T-helper 2 cell treated with Interferon-gamma antibody and Interleukin-4, amounts not matched to agents 5 μg/mL and 100 μg/mL, for 36 hours (primary cell): Measurements from ENCODE around the gene GPR149.

ENCODE experiments used
- DNase-seq: peaks from one replicate; pipeline ENCODE4 v3.0.0; 2021; ENCODE audit warnings: low spot score
- H3K27ac Mint-ChIP-seq: one replicate; pipeline ENCODE4 v1.8.0; 2021; ENCODE audit warnings: mild to moderate bottlenecking, mixed read lengths
- H3K27me3 Mint-ChIP-seq: one replicate; pipeline ENCODE4 v1.8.0; 2021; ENCODE audit warnings: low read depth, mixed read lengths
- H3K36me3 Mint-ChIP-seq: one replicate; pipeline ENCODE4 v1.8.0; 2021; ENCODE audit warnings: low read depth, mixed read lengths
- H3K4me1 Mint-ChIP-seq: one replicate; pipeline ENCODE4 v1.8.0; 2021; ENCODE audit warnings: low read depth, mixed read lengths
- H3K4me3 Mint-ChIP-seq: one replicate; pipeline ENCODE4 v1.8.0; 2022; ENCODE audit warnings: mild to moderate bottlenecking, moderate library complexity, mixed read lengths
- H3K9me3 Mint-ChIP-seq: one replicate; pipeline ENCODE4 v1.8.0; 2021; ENCODE audit warnings: mixed read lengths

The GPR149 gene

GRCh38 chr3:154384479-154384878, 45.5 kb downstream of the GPR149 start:
- Mint-ChIP-seq H3K4me3 (no peak overlapping the region), H3K36me3 (no peaks in the 10 kb centered on the region), H3K4me1 (no peaks in the 10 kb centered on the region), H3K9me3 (no peaks in the 10 kb centered on the region), H3K27me3 (no peaks in the 10 kb centered on the region), H3K27ac (no peak overlapping the region)
- no peak for DNase-seq

- Mint-ChIP-seq H3K4me3 (no peak overlapping the region), H3K27ac (no peak overlapping the region), H3K27me3 (no peaks in the 10 kb centered on the region), H3K36me3 (no peaks in the 10 kb centered on the region), H3K4me1 (no peaks in the 10 kb centered on the region), H3K9me3 (no peaks in the 10 kb centered on the region)
- no peak for DNase-seq
Measured at GRCh38 chr3:154378311-154378710, 51.7 kb downstream of the GPR149 start.

GRCh38 chr3:154367221-154367620, 62.8 kb downstream of the GPR149 start:
- no peak overlapping the region for H3K4me3 Mint-ChIP-seq

GRCh38 chr3:154364849-154365248, 65.1 kb downstream of the GPR149 start:
- Mint-ChIP-seq H3K4me3 (no peak overlapping the region), H3K4me1 (no peaks in the 10 kb centered on the region), H3K27ac (no peak overlapping the region), H3K9me3 (no peaks in the 10 kb centered on the region), H3K27me3 (no peaks in the 10 kb centered on the region), H3K36me3 (no peaks in the 10 kb centered on the region)
- no peak for DNase-seq

More at GRCh38 chr3:154367221-154367620, 62.8 kb downstream of the GPR149 start:
- DNase-seq: no peak
- no peak overlapping the region for H3K27ac Mint-ChIP-seq
- H3K27me3 Mint-ChIP-seq: no peaks in the 10 kb centered on the region
- H3K36me3 Mint-ChIP-seq: no peaks in the 10 kb centered on the region
- H3K9me3 Mint-ChIP-seq: no peaks in the 10 kb centered on the region
- no peaks in the 10 kb centered on the region for H3K4me1 Mint-ChIP-seq

DNA sequence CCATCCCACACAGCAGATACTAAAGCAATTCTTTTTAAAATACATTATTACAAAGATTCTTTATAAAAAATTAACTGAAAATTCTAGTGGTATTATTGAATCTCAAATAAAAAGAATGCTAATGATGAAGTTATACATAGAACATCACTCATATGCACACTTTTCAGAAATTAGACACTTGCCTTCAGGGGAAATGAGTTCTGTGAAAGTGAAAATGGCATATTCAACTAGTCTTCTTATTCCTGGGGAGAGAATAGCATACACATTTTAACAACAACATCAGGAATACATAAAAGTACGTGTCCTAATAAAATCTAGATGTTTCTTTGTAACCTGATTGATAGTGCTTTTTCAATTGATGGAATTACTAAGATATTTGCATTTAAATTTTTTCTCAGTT, 68.9 kb downstream of the GPR149 start:
- no peaks in the 10 kb centered on the region for H3K27me3 Mint-ChIP-seq
- no peaks in the 10 kb centered on the region for H3K4me1 Mint-ChIP-seq

DNA sequence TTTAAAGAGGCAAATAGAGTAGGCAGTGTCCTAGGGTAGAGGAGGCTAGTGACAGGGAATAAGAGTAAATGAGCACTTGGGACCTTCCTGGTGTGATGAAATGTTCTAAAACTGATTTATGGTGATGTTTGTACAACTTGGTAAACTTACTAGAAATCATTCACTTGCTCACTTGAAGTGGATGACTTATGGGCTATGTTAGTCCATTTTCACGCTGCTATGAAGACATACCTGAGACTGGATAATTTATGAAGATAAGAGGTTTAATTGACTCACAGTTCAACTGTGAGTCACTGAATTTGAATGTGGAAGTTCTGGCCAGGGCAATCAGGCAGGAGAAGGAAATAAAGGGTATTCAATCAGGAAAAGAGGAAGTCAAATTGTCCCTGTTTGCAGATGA, 74.0 kb downstream of the GPR149 start:
- no peaks in the 10 kb centered on the region for H3K27me3 Mint-ChIP-seq
- H3K4me1 Mint-ChIP-seq: no peaks in the 10 kb centered on the region
- H3K27ac Mint-ChIP-seq: no peak overlapping the region
- H3K9me3 Mint-ChIP-seq: no peaks in the 10 kb centered on the region
- H3K36me3 Mint-ChIP-seq: no peaks in the 10 kb centered on the region
- DNase-seq: no peak
- no peak overlapping the region for H3K4me3 Mint-ChIP-seq

More for the DNA sequence above, 68.9 kb downstream of the GPR149 start:
- DNase-seq: no peak
- no peaks in the 10 kb centered on the region for H3K36me3 Mint-ChIP-seq
- no peak overlapping the region for H3K27ac Mint-ChIP-seq
- no peak overlapping the region for H3K4me3 Mint-ChIP-seq
- no peaks in the 10 kb centered on the region for H3K9me3 Mint-ChIP-seq

- Mint-ChIP-seq H3K36me3 (no peaks in the 10 kb centered on the region), H3K27me3 (peaks cover 15% of the 10 kb centered on the region), H3K4me1 (no peaks in the 10 kb centered on the region), H3K27ac (no peak overlapping the region), H3K4me3 (no peak overlapping the region), H3K9me3 (no peaks in the 10 kb centered on the region)
- no peak for DNase-seq
Measured at GRCh38 chr3:154349223-154349622, 80.8 kb downstream of the GPR149 start.

GRCh38 chr3:154345422-154346122, 84.4 kb downstream of the GPR149 start:
- Mint-ChIP-seq H3K4me1 (no peaks in the 10 kb centered on the region), H3K27me3 (peaks cover 14% of the 10 kb centered on the region), H3K4me3 (no peak overlapping the region), H3K27ac (no peak overlapping the region), H3K36me3 (no peaks in the 10 kb centered on the region), H3K9me3 (no peaks in the 10 kb centered on the region)
- DNase-seq: no peak

- H3K36me3 Mint-ChIP-seq: no peaks in the 10 kb centered on the region
- peaks cover 9% of the 10 kb centered on the region for H3K27me3 Mint-ChIP-seq
- H3K27ac Mint-ChIP-seq: no peak overlapping the region
- H3K9me3 Mint-ChIP-seq: no peaks in the 10 kb centered on the region
- no peaks in the 10 kb centered on the region for H3K4me1 Mint-ChIP-seq
- no peak for DNase-seq
- no peak overlapping the region for H3K4me3 Mint-ChIP-seq
Measured at GRCh38 chr3:154338570-154338969, 91.4 kb downstream of the GPR149 start.

DNA sequence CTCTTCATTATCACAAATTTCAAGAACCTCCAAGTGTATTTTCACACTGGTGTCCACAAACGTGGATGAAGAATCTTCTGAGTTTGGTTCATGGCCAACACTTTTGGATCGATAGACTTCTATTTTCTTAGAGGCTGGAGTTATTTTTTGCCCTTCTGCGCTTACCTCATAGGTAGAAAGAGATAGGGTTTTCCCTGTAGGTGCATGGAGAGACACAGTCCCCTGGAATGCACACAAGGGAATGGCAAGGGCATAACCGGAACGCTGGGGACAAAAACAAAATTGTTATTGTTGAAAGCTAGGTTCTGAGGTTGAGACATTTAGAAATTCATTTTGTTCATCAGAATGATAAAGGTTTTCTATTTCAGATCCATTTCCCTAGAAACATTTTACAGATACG, 92.0 kb downstream of the GPR149 start:
- H3K4me3 Mint-ChIP-seq: no peak overlapping the region
- no peak overlapping the region for H3K27ac Mint-ChIP-seq

GRCh38 chr3:154334973-154335420, 95.0 kb downstream of the GPR149 start:
- Mint-ChIP-seq H3K4me1 (no peaks in the 10 kb centered on the region), H3K4me3 (no peak overlapping the region), H3K36me3 (no peaks in the 10 kb centered on the region), H3K9me3 (no peaks in the 10 kb centered on the region), H3K27me3 (peaks cover 23% of the 10 kb centered on the region), H3K27ac (no peak overlapping the region)
- DNase-seq: no peak

More for the DNA sequence above, 92.0 kb downstream of the GPR149 start:
- Mint-ChIP-seq H3K4me1 (no peaks in the 10 kb centered on the region), H3K9me3 (no peaks in the 10 kb centered on the region), H3K36me3 (no peaks in the 10 kb centered on the region), H3K27me3 (peaks cover 15% of the 10 kb centered on the region)
- DNase-seq: no peak

DNA sequence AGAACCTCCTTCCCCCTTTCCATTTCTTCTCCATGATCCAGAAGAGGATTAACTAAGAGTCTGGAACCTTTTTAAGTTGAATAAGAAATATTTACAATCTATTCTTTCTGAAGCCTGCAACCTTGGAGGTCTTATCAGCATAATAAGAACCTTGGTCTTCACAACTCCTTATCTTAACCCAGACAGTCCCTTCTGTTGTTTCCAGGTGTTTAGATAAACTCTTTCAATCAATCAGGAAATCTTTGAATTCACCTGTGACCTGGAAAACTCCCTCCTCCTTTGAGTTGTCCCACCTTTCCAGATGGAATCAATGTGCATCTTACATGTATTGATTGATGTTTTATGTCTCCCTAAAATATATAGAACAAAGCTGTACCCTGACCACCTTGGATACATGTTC, 102.1 kb downstream of the GPR149 start:
- peaks cover 2% of the 10 kb centered on the region for H3K36me3 Mint-ChIP-seq
- H3K27ac Mint-ChIP-seq: no peak overlapping the region
- no peaks in the 10 kb centered on the region for H3K9me3 Mint-ChIP-seq
- no peak overlapping the region for H3K4me3 Mint-ChIP-seq
- no peak for DNase-seq
- peaks cover 13% of the 10 kb centered on the region for H3K4me1 Mint-ChIP-seq
- H3K27me3 Mint-ChIP-seq: peaks cover 16% of the 10 kb centered on the region

DNA sequence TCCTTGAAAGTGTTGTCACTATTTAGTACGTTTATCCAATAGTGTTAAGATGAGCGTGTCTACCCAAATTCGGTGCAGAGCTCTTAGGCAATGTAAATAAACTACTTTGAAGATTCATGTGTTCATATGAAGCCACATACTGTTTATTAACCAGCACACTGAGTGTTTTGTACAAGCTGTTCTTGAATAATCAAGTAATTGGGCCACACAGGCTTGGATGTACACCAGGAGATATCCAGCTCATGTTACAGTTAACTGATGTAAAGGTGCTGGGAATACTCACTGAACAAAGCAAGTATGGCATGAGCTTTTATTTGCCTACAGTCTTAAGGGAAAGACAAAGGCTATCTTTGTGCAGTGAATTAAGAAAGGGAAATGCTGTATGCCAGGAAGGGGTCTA, 105.1 kb downstream of the GPR149 start:
- no peak for DNase-seq
- Mint-ChIP-seq H3K36me3 (peaks cover 13% of the 10 kb centered on the region), H3K27me3 (peaks cover 5% of the 10 kb centered on the region), H3K4me3 (peak overlapping the region; percentile 95), H3K9me3 (no peaks in the 10 kb centered on the region), H3K4me1 (peaks cover 25% of the 10 kb centered on the region), H3K27ac (peak overlapping the region; percentile 98)

- no peaks in the 10 kb centered on the region for H3K9me3 Mint-ChIP-seq
- H3K4me3 Mint-ChIP-seq: peak within 1 kb of the TSS; percentile 95
- H3K4me1 Mint-ChIP-seq: peaks cover 25% of the 10 kb centered on the region
- DNase-seq: peak; percentile 85
- H3K36me3 Mint-ChIP-seq: peaks cover 13% of the 10 kb centered on the region
- no peaks in the 10 kb centered on the region for H3K27me3 Mint-ChIP-seq
- peak within 1 kb of the TSS; percentile 98 for H3K27ac Mint-ChIP-seq
Measured at GRCh38 chr3:154323891-154324738, 105.9 kb downstream of the GPR149 start, which contains the start of gene DHX36. DHX36 (minus strand) TSS chr3:154324487; CDS start chr3:154324416, 71 bp downstream.
